PC-3 (cell line): ENCODE measurements around the gene OR2Z1.

ENCODE experiments used
- EZH2 ChIP-seq: fragments of 300-600 bp; sonication (generic); IDR thresholded peaks from one replicate; pipeline ENCODE4 v1.6.1; 2017; ENCODE audit warnings: antibody characterized with exemption, mild to moderate bottlenecking, low read length; ENCODE audit not compliant: unreplicated experiment
- TF ChIP-seq, protein P1 (sequence below): fragments of 300-600 bp; sonication (generic); conservative IDR thresholded peaks from 2 replicates; pipeline ENCODE4 v1.5.1; 2017; ENCODE audit warnings: antibody characterized with exemption, low read depth, mild to moderate bottlenecking, low read length

GRCh38 chr19:8722032-8722431 is 598 bp downstream of the OR2Z1 start:
- no peak for TF ChIP-seq EZH2
- TF ChIP-seq, protein P1, sequence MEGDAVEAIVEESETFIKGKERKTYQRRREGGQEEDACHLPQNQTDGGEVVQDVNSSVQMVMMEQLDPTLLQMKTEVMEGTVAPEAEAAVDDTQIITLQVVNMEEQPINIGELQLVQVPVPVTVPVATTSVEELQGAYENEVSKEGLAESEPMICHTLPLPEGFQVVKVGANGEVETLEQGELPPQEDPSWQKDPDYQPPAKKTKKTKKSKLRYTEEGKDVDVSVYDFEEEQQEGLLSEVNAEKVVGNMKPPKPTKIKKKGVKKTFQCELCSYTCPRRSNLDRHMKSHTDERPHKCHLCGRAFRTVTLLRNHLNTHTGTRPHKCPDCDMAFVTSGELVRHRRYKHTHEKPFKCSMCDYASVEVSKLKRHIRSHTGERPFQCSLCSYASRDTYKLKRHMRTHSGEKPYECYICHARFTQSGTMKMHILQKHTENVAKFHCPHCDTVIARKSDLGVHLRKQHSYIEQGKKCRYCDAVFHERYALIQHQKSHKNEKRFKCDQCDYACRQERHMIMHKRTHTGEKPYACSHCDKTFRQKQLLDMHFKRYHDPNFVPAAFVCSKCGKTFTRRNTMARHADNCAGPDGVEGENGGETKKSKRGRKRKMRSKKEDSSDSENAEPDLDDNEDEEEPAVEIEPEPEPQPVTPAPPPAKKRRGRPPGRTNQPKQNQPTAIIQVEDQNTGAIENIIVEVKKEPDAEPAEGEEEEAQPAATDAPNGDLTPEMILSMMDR, result no peak
